SK-N-SH (cell line): ENCODE results near the gene SH3GLB2.

ENCODE experiments used
- EP300 ChIP-seq, 2 experiments: IDR thresholded peaks; 2 replicates each; pipeline versions ENCODE4 v1.4.0 to v1.6.1; 2012; ENCODE audit warnings: borderline replicate concordance in 1 of 2, low read depth in 1 of 2, low read length in 1 of 2
- NRF1 ChIP-seq: IDR thresholded peaks from 2 replicates; pipeline ENCODE4 v1.6.1; 2012; ENCODE audit warnings: low read depth, mild to moderate bottlenecking, low read length
- SIN3A ChIP-seq: IDR thresholded peaks from 2 replicates; pipeline ENCODE4 v1.6.1; 2012; ENCODE audit warnings: low read depth, mild to moderate bottlenecking, low read length, moderate library complexity, borderline replicate concordance

DNA sequence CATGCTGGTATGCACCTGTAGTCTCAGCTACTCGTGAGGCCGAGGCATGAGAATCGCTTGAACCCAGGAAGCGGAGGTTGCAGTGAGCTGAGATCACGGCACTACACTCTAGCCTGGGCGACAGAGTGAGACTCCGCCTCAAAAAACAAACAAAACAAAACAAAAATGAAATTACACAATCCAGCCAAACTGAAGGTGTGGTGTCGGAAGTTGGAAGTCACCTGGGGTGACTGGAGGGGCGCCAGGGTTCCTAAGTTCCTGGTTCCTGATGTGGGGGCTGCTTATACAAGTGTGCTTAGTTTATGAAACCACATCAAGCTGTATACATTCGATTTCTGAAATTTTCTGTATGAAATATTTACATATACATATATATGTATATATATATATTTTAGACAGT, 49.1 kb upstream of the SH3GLB2 start:
- TF ChIP-seq NRF1 (no peak), EP300 (IDR thresholded peaks at IDR 0.05; ENCODE audit: borderline replicate concordance in 1 of 2, low read depth in 1 of 2, low read length in 1 of 2) (no peak), SIN3A (no peak)
